GM18858 (cell line): ENCODE measurements around the gene EIF4G1.

Experiments used
- ATAC-seq: cut with Tn5 transposase; IDR thresholded peaks from one replicate; pipeline ENCODE4 v1.9.1; 2021; ENCODE audit not compliant: unreplicated experiment

EIF4G1 gene

DNA sequence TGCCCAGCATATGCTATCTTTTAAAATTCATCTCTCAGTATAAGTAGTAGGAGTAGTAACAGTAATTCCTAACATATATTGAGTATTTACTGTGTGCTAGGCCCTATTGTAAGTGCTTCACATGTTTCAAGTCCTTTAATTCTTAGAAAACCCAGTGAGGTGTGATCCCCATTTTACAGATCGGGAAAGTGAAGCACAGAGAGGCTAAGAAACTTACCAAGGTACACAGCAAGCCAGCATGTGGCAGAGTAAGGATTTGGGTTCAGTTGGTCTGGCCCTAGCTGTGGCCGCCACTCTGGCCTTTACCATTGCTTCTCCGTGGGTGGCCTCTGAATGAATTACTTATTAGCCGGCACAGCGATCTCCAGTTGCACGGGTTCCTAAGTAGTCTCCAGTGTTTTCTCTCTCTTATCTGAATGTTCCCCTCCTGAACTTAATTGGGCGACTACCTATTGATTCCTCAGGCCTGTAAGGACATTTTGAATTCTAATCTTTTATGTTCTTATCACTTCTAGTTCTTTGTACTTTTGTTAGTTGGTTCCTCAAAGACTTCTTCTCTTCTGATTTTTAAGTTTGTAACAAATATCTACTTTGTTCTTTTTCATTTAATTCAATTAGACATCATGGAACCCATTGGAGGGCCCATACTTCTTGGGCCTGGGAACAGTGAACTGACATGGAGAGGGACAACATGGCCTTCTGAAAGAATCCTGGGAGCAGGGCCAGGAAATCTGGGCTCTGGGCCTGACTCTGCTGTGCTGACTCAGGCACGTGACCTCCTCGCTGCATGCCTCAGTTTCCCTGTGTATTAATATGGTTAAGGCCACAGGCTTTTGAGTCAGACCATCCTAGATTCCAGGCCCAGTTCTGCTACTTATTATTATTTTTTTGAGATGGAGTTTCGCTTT lies 35.4 kb downstream of the EIF4G1 start:
- ATAC-seq = no peak

DNA sequence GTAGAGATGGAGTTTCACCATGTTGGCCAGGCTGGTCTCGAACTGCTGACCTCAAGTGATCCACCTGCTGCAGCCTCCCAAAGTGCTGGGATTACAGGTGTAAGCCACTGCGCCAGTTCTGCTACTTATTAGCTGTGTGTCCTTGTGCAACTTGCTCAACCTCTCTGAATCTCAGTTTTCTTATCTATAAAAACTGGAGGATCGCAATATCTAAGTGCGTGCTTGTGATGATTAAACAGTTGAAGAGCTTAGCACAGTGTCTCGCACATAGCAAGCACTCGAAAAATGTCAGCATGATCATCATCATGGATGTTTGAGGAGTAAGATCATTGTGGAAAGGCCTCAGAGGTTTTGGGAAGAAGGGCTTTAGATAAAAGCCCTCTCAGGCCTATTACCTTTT lies 36.2 kb downstream of the EIF4G1 start:
- no peak for ATAC-seq

DNA sequence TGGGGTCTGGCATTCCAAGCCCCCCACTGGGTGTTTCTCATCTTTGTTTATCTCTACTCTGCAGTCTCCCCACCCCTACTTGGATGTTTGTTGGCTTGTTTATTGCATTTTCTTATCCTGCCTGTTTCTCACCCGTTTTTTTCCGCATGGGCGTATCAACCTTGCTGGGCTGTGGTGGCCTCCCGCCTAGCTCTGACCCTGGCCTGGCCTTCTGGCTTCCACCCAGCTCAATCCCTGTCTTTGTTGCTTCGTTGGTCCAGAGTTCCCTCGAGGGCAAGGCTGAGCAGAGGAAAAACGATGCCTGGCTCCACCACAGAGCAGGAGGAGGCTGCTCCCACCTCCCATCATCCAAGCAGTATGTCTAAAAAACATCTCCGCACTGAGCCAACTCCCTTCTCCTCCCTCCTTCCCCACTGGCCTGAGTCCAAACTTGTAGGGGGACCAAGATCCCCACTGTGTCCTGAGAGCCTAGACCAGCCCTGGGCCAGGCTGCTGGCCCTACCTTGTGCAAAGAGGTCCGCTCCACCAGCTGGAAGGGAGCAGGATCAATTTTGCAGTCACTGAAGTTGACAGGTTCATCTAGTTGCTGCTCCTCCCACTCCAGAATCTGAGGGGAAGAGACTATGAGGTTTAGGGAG lies 37.2 kb downstream of the EIF4G1 start:
- ATAC-seq = no peak

DNA sequence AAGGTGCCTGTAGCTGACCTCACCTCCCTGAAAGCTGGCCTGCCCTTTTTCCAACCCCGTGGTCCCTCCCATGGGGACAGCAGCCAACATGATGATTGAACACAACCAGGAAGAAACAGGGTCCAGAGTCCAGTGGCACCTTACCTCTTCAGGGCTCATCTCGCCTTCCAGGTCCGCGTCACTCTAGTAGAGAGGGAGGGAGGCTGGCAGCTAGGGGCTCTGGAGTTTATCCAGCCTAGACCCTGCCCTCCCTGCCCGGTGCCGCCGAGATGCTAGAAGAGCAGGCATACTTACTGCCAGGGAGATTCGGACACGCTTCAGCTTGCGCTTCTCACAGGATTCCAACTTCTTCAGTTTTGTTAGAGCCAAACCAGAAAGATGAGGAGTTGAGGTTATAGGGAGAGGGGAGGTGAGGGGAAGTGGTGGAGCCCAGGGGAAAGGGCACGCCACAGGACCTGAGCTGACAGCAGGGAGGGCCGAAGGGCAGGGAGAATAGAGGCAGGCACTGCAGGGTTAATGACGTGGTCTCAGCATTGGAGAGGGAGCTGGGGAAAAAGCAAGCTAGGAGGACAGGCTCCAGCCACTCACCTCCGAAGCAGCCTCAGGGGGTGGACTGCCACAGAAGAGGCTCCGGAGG lies 37.9 kb downstream of the EIF4G1 start:
- no peak for ATAC-seq

DNA sequence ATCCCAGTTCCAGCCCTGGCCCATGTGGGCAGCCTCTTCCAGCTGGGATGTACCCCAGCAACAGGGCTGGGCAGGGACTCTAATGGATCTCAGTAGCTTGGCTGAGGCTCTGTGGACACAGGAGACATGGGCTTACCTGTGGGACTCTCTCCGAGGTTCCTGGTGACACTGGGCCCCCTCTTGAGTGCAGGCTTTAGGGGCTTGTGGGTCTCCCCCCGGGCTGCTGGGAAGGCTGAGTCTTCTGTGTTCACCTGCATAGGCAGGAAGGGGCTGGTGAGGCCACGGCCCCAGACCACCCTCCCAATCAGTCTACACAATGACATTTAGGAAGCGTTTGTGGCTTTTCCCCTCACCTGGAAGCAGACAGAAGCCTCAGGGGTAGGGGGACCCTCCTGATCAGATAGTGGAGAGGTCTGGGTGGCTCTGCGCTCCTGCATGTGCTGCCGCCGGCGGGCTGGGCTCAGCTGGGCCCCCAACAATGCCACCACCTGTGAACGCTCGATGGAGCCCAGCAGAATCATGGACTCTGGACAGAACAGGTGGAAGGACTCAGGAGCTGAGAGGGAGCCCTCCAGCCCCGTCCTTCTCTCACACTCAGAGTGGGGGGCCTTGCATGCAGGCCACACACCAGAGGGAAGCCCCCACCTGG lies 38.6 kb downstream of the EIF4G1 start:
- no peak for ATAC-seq

DNA sequence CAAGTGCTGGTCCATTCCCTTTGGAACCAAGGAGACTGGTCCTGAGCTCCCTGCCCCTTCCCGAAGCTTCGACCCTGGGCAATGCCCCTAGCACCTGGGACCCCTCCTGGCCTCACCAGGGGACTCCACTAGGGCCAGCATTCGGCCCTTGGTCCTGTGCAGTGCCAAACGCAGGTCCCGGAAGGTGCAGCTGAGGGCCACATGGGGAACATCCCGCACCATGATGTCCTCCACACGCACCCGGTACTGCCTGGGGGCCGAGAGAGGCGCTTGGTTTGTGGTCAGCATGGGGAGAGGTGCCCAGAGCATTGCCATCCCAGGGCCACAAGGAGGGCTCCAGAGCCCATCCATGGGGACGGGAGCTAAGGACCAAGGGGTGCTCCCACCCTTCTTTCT lies 39.1 kb downstream of the EIF4G1 start:
- no peak for ATAC-seq

DNA sequence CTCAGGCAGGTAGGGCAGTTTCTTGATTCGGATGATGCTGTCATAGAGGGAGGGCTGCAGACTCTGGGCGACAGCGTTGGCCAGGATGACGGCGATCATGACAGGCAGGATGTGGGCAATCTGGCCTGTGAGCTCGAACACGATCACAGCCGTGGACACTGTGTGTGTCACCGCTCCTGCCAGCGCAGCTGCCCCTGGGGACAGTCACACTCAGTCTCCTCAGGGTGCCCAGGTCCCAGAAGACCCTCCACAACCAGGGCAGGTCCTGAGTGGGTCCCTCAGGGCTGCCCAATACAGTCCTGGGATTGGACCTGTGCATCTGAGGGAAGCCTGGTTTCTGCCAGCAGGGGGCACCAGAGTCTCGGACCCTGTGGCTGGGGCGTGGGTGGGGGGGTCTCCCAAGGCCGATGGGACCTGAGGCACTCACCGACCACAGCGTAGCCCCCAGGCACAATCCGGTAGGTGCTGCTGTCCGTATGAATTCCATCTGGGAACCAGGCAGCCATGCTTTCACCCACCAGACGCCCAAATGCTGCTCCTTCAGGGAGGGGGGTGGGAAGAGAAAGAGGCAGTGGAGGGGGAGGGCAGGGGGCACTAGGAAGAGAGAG lies 39.8 kb downstream of the EIF4G1 start:
- no peak for ATAC-seq

DNA sequence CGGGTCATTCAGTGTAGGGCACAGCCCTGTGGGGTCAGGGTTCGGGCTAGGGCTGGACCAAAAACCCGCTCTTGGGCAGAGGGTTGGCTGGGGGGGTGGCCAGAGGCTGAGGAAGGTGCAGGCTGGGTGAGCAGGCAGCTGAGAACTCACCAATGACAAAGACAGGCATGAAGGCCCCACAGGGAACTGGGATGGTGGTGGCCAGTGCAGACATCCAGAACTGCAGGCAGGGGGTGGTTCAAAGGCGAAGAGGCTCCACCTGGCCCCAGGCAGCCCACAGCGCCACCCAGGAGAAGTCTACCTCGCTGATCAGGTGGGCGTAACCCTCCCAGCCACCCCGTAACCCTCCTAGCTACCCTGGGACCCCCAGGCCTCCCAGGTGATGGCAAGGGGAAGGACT lies 40.3 kb downstream of the EIF4G1 start:
- no peak for ATAC-seq

DNA sequence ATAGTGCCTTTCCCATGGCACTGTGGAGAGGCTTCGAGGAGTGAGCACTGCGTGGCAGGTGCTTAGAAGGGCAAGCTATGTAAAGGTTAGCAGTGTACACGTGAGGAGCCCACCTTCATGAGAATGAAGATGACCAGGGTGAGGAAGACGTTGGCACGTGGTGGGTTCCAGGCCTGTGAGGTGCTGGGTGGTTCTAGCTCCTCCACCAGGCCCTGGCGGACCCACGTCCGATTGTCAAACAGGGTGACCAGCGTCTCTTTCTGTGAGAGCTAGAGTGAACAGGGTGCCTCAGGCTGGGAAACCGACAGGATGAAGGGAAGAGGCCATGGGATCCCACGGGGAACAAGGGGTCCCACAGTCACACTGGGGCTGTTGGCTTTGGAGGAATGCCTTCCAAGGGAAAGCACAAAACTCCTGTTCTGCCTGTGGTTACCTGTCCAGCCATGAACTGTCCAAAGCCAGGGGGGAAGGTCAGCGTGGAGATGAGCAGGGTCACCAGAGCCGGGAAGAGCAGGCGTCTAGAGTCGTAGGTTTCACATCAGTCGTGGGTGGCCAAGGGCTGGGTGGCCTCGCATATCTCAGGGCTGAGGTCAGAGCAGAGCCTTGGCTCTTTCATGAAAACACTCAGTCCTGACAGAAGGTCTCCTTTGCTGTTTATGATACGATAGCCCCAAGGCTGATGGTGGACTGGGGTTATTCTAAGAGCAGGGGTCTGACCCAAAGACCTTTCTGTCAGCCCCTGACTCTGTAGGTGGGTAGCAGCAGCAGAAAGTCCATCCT lies 41.0 kb downstream of the EIF4G1 start:
- ATAC-seq = no peak

DNA sequence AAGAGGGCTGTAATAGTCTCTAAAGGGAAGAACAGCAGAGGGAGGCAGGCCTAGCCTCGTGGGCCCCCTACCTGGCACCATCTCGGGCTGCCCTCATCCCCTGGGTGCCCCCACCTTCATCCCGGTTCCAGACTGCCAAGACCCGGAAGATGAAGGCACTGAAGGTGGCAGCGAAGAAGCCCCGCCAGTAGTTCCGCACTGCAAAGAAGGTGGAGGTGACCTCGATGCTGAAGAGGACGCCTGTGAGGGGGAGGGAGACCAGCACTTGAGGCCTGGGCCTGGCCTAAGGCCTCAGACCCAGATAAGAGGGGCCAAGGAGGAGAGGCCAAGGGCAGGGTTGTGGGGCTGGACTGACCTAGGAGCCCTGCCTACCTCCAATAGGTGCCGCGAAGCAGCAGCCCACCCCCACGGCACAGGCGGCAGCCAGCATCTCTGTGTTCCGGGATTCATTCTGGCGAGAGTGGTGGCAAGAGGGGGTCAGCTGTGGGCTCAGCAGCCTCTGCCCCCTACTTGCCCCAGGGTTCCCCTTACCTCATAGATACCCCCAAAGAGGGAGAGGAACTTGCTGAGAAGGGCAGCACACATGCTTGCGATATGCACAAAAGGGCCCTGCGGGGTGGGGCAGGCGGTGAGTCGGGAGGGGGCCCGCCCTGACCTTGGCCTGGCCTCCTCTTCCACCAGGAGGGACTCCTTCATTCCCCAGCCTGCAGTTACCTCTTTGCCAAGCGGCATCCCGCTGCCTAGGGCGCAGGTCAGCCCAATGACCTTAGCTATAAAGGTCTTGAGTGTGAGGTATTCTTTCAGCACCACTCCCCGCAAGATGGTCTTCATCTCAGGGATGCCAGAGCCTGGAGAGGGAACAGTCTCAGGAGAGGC lies 43.1 kb downstream of the EIF4G1 start:
- ATAC-seq = no peak

DNA sequence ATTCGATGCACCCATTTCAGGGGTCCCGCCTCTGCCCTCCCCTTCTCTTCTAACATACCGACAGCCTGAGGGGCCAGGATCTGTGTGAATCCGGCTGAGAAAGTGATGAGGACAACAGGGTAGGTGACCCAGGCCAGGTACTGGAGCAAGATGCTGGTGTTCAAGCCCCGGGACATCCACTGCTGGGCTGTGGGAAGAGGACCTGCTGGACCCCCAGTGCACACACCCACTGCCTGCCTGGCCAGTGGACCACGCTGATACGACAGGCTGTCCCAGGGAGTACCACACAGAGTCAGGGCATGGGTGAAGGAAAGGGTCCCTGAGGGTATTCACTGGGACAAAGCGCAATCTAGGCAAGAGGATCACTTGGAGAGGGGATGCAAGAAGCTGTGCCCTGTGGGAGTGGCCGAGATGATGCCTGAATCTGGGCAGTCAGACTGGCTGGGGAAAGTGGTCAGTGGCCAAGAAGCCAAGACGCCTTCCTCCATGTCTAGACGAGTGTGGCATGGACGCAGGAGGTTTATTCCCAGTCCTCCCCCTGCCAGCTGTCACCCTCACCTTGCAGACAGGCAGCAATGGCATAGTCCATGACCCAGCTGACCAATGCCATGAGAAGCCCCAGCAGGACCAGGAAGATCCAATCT lies 43.8 kb downstream of the EIF4G1 start:
- no peak for ATAC-seq

DNA sequence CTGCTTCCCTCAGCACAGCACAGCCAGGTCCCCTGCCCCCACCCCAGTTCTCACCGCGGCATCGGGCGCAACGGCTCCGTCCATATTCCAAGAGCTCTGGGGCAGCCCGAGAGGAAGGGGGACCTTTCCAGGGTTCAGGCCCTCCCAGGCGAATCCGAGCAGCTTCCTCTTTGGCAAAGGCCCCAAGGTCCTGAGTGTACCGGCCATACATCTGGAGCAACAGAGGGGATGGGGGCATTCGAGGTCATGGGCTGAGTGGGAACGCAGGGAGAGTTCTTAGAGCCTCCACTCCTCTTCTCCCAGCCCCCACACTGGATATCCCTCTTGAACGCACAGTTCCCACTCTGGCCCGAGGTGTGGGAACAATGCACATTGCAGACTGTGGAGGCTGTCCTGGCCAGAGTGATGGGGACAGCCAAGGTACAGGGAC lies 44.5 kb downstream of the EIF4G1 start:
- ATAC-seq = no peak

DNA sequence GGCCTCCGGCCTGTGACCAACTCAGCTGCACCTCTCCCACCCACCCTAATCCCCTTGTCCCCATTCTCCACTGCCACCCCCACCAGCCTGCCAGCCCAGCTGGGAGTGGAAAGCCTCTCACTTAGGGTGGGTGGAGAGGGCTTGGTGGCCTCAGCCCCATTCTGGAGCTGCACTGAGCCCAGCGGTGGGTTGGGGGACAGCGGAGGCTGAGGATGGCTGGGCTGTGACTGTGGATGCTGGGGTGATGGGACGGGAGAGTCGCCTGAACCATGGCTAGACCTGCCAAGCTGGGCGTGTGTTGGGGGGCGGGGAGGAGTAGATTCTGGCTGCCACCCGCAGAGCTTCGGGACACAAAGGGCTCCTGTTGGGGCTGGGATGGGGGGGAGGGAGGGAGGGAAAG lies 45.2 kb downstream of the EIF4G1 start:
- no peak for ATAC-seq

DNA sequence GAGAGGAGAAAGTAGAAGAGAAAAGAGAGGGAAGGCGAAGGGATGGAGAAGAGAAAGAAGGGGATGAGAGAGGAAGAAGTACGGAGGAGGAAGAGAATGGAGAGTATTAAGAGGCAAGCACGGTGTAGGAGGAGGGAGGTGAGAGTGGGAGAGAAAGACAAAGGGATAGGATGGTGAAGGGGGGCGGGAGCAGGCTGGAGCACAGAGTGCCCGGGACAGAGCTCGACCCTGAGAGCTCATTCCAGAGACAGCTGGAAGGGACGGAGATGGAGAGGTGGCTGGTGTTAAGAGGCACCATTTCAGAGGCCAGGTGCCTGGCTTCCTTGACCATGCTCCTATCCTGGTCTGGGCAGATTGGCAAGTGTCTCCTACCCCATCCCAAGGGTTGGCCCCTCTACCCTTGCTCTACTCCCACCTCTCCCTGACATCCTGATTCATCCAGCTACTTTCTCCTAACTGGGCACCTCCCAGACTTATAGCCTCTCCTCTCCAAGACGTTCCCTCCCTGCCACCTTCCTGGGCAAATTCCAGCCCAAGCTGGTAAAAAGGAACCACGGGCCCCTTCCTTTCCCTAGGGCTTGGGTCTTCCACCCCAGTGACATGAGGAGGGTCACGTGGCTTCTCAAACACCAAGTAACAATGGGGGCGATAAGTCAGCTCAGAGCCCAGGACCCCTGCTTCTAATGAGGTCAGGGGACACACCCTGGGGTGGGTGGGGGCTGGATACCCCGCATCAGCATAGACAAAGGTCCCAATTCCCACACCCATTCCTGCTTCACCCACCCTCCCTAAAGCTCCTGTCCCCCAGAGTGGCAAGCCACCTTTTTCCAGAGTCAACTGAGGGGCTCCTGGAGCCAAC lies 45.9 kb downstream of the EIF4G1 start:
- no peak for ATAC-seq

DNA sequence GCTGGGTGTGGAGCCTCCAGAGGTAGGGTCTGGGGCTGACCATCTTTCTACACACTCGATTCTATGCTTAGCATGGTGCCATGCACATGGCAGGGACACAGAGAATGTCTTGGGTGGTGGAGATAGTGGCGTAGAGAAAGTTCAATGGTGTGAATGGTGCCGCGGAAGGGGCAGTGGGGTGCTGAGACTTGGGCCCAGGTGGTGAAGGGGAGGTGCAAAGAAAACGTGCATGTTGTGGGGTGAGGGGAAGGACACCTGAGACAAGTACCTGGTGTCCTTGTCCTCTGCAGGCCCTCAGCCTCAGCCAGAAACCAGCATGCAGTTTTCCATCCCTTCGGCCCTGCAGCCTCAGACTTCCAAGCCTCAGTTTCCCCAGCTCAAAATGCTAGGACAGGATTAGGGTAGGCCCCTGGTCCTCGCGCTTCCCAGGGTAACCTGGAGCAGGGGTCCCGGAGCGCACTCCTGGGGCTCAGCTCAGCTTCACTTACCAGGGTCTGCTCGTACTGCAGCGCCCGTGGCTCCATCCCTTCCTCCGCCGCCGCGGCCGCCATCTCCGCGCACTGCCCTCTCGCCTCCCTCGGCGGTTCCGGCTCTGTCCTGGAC lies 46.6 kb downstream of the EIF4G1 start:
- ATAC-seq = no peak

DNA sequence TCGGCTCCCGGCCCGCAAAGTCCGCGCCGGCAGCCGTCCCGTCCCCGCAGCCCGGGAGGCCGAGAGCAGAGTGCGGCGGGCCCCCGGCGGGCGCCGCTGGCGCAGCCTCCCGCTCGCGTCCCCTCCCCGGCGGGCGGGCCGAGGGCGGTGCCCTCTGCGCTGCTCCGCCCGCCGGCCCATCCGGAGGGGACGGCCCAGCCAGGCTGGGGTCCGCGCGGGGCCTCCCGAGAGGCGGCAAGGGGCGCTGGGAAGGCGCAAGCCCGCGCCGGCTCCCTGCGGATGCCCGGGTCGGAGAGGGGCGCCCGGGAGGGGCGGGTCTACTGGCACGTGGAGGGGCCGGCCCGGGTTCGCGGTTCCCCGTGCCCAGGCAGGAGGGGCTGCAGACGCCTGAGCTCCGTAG lies 47.1 kb downstream of the EIF4G1 start, which contains the start of the genes CLCN2 and POLR2H:
CLCN2 (minus strand) TSS at position 74 of the 400 bp plus-strand sequence. CDS start 126 bp downstream, outside the sequence.
POLR2H (plus strand) TSS at position 179 of the 400 bp plus-strand sequence. CDS start 1,783 bp downstream, outside the sequence.
- no peak for ATAC-seq
